Lower leg skin (tissue), 3 donors: ENCODE data around the gene HOXB9.

Source experiments
- CTCF ChIP-seq, 3 donors: fragments of 450-650 bp; IDR thresholded peaks; one replicate each; pipeline ENCODE4 v1.5.1; 2016; ENCODE audit warnings: antibody characterized with exemption in 3 of 3, mild to moderate bottlenecking in 3 of 3, moderate library complexity in 2 of 3
- POLR2A ChIP-seq, 2 donors: fragments of 450-650 bp; IDR thresholded peaks; one replicate each; pipeline ENCODE4 v1.6.1; 2016 to 2017; ENCODE audit warnings: antibody characterized with exemption in 2 of 2, mild to moderate bottlenecking in 1 of 2, moderate library complexity in 1 of 2

- TF ChIP-seq CTCF (IDR thresholded peaks at IDR 0.05), result no peak
- TF ChIP-seq POLR2A (IDR thresholded peaks at IDR 0.05), result no peak
Measured at GRCh38 chr17:48605991-48606891, 19.9 kb downstream of the HOXB9 start.
